GM19467 (cell line): ENCODE results near the gene RAB40AL.

Experiments used
- ATAC-seq: cut with Tn5 transposase; IDR thresholded peaks from one replicate; pipeline ENCODE4 v1.9.1; 2021; ENCODE audit warnings: mild to moderate bottlenecking, moderate library complexity; ENCODE audit not compliant: unreplicated experiment

The RAB40AL gene

DNA sequence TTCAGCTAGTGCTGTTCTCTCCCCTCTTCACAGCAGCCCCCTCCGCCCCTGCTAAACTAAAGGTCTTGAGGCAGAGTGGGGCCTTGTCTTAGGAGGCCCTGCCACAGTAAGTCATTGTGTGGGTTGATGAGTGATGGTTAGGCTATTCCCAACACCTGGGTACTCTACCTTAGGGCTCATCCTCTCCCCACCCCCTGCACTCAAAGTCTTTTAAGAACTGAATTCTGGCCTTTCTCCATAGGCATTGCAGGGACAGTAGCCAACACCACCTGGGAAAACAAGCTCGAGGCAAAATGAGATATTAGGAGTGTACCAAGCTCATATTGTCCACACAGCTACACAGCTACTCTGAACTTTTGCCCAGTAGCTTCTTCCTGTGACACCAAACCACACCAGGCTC, 42.5 kb downstream of the RAB40AL start:
- ATAC-seq = no peak

DNA sequence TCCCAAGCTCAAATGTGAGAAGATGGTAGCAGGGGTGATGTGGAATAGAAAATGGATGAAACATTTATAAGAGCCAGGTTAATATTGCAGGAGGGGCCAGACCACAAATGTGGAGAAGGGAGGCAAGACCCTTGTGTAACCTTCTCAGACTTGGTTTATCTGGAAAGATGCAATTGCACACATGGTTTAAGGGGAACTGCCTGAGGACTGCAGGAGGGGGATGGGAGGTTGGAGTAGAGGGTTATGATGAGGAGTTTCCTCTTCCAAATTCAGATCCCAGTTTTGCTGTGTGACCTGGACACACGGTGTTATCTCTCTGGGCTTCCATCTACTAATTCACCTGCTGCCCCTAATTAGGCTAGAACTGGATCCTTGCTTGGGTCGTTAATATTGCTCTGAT, 46.1 kb downstream of the RAB40AL start:
- ATAC-seq = no peak

DNA sequence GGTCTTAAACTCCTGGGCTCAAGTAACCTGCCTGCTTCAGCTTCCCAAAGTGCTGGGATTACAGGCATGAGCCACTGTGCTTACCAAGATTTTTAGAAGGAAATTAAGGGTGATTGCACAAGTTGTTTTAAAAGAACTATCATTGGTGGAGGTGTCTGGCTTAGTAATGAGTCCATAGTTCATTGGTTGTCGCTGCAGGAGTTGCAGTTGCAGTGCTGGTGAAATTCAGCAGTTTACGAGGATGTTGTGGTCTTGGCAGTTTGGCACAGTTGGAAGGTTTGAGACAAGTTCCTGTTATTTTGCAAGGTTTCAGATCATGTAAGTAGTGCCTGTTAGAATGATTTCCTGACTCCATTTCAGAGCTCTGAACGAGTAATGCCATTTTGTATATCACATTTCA, 48.1 kb downstream of the RAB40AL start:
- ATAC-seq = no peak
